Renal cortical epithelial cell (primary cell): ENCODE data around the gene ZNF665. TPM values are rescaled to one million over a fixed set of nuclear protein-coding genes. Genes with fewer than 3 reads are reported as not detected.
"Not testable (repeated sequence)": the region's sequence is repeated elsewhere in the genome, so short reads cannot be mapped to it uniquely, and the experiment has no call there.

ENCODE experiments used
- DNase-seq: peaks from one replicate; pipeline ENCODE4 v3.0.0-alpha.2; 2011; ENCODE audit warnings: low read depth
- total RNA-seq: library from RNA; depleted of rRNA; stranded (reverse); fragments of >200 nt; gene quantifications from 2 replicates; pipeline ENCODE4 v1.2.3, GENCODE V29; 2014

Gene ZNF665
- total RNA-seq: 1.4 and 5.4 TPM in 2 replicates

DNA sequence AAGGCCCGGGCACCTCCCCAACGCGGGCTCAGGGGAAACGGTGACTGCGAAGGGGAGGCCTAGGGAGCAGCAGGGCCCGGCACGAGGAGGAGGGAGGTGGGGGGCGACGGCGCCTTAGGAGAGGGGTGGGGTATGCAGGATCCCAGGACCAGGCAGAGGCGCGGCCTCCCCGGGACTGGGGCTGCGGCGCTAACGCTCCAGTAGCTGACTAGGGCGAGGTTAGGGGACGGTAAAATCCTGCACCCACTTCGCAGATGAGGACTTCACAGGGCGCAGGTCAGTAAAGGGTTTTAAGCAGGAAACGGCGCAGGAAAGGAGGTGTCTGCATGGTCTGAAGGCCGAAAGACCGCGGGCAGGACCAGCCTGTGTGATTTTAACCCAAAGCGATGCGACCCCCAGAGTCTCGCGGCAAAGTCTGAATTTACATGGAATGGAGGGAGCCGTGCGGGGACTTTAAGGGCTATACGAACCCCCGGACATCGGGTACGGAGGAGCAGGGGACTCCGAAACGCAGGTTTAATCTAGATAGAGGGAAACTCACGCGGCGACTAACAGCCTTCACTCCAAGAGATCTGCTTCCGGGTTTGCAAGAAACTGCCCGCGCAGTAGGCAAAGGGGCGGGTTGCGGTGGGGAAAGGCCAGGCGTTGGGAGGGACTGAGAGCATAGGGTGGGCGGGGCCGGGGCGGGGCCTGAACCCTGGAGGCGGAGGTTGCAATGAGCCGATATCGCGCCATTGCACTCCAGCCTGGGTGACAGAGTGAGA is at the start of gene ZNF665:
Gene ZNF665 (minus strand): TSS at position 588 of the 764 bp plus-strand sequence. CDS start 10,460 bp downstream, outside the sequence.
- DNase-seq: peak; percentile 65

GRCh38 chr19:53237114-53237777 is 44.1 kb upstream of the ZNF665 start:
- no peak for DNase-seq

GRCh38 chr19:53224606-53225005 is 31.4 kb upstream of the ZNF665 start:
- no peak for DNase-seq

- not testable (repeated sequence) for DNase-seq
Observed at GRCh38 chr19:53222716-53223115, 29.6 kb upstream of the ZNF665 start.

GRCh38 chr19:53212703-53213320 is 19.7 kb upstream of the ZNF665 start:
- DNase-seq: no peak

- not testable (repeated sequence) for DNase-seq
Observed at GRCh38 chr19:53211554-53211953, 18.4 kb upstream of the ZNF665 start.

- peak; percentile 61 for DNase-seq
Observed at GRCh38 chr19:53196777-53197396, 3.7 kb upstream of the ZNF665 start.

DNA sequence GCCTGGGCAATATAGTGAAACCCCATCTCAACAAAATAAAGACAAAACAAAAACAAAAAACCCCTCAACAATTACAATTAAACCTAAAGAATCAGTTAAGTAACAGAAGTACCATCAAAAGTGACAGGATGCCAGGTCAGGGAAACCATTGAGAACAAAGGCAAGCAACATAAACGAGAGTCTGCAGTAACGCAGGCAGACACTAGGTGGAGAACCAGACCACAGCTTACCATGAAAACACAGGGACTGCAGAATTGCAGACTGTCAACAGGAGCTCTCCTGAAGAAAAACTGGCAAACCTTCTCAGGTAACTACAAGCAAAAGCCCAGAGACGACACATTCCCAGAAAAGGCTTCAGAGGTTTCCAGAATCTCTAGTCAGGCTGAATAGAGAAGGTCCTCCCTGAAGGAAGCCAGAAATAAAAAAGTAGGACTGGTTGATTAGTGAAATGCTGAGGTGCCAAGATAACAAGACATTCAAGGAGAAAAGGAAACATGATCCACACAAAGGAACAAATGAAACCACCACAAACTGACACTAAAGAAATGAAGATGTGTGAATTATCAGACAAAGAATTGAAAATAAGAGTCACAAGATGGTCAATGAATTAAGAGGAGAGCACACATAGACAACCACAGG is 2.2 kb upstream of the ZNF665 start:
- peak; percentile 71 for DNase-seq

- DNase-seq: no peak
Observed at GRCh38 chr19:53193535-53194222, 521 bp upstream of the ZNF665 start.

DNA sequence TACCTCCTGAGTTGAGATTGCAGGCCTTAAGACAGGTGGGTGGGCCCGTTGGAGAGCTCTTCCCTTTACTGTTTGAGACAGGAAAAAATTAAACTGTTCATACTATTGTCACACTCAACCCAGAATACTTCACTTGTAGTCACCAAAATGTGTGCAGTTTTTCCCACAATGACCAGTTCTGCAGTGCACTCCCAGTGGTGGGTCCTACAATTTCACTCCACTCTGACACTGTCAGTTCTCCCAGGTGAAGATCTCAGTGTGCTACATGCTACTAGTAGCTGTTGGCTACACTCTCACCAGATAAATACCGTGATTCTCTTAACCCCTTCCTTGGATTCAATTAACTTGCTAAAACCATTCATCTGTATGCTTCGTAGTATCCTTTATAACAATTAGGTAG is 2.9 kb downstream of the ZNF665 start:
- DNase-seq: no peak

GRCh38 chr19:53189691-53190198 is 3.4 kb downstream of the ZNF665 start:
- DNase-seq: not testable (repeated sequence)

GRCh38 chr19:53185155-53185882 is 7.8 kb downstream of the ZNF665 start:
- DNase-seq: not testable (repeated sequence)

DNA sequence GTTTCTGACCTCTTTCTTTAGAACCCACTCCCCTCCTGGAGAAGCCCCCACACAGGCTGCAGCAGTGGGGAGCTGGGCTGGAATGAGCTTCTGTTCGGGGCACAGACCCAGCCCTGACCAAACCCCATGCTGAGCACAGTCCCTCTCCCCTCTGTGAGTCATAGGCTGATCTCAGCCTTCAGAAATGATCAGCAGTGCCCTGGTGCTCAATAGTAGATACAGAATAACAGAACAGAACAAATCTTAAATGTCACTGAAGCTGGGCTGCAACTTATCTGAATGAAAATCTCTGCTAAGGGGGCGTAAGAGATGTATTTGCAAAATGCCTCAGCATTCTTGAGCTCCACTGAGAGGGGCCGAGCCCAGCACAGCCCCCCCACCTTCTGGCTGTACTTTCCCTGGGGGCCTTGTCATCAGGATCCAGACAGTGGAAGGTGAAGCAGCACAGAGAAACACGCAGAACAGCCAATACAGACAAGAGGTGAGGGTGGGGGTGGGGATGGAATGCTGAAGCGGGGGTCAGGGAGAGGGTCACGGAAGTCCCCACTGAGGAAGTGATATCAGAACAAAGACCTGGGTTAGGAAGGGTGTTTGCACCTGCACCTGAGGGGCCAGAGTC is 9.9 kb downstream of the ZNF665 start:
- DNase-seq: no peak

DNA sequence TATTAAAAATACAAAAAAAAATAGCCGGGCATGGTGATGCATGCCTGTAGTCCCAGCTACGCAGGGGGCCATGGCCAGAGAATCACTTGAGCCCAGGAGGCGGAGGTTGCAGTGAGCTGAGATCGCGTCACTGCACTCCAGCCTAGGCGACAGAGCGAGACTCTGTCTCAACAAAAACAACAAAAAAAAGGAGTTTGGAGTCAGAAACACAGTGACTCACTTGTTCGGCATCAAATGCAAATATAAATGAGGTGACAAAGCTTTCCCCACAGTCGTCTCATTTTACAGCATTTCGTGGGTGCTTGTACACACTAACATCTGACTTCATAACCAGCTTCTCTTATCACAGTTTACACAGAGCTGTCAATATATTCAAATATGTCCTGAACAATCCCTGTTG is 11.0 kb downstream of the ZNF665 start:
- no peak for DNase-seq

- no peak for DNase-seq
Observed at GRCh38 chr19:53177986-53178385, 15.2 kb downstream of the ZNF665 start.

DNA sequence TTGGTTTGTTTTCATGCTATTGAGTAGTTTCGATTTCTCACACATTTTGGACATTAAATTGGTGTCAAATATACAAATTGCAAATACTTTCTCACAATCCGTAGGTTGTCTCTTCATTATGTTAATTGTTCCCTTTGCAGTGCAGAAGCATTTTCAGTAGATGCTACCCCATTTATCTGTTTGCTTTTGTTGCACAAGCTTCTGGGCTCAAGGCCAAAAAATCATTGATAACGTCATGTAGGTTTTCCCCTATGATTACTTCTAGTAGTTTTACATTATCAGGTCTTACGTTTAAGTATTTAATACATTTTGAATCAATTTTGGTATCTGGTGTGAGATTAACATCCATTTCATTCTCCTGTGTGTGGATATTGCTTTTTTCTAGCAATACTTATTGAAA is 20.3 kb downstream of the ZNF665 start:
- DNase-seq: no peak

DNA sequence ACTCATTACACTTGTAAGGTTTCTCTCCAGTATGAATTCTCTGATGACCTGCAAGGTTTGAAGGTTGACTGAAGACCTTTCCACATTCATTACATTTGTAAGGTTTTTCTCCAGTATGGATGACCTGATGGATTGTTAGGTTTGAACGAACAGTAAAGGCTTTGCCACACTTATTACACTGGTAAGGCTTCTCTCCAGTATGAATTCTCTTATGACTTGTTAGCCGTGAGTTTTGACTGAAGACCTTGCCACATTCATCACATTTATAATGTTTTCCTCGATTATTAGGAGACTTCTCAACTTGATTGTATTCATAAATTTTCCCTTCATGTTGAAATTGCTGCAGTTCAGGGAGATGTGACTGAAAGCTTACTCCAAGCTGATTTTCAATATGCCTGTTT is 27.5 kb downstream of the ZNF665 start:
- DNase-seq: no peak

DNA sequence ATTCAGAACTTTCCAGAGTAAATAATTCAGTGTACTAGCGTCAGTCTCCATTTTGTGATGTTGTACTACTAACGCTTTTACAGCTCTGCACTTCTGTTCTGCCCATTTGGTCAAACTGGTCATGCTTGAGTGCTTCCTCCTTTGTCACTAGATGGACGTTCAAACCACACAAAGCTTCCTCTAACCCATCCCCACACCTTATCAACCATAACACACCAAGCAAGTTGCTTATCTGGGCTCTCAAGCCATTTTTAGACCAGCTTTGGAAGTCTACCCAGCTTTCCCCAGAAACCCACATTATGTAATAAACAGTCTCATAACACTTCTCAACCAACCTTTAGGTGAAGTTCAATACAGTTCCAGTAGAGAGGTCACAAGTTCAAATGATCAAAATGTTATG is 32.0 kb downstream of the ZNF665 start:
- DNase-seq: no peak

DNA sequence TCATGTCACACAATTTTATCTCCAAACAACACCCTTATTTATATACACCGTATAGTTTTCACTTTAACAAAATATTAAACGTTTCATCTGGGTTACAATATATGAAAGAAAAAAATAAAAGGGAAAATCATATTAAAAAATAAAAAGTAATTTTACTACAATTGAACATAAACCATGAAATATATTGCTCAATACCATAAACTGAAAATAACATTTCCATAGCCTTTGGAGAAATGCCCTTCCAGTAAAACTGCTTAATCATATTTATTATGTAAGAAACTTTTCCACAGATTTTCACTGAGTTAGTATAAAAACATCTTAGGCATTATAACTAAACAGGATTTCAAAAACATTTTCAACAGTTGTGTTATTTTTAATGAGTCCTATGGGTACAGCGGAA is 32.8 kb downstream of the ZNF665 start:
- no peak for DNase-seq

GRCh38 chr19:53158119-53158656 is 35.0 kb downstream of the ZNF665 start:
- DNase-seq: peak; percentile 7
